Fibroblast of lung (primary cell): ENCODE results near the gene ZIM2. TPM values are rescaled to one million over a fixed set of nuclear protein-coding genes. Genes with fewer than 3 reads are reported as not detected.

ENCODE experiments used
- DNase-seq, 2 donors: peaks; one replicate each; pipeline versions ENCODE4 v3.0.0 to v3.0.0-alpha.2; 2010; ENCODE audit warnings: low read depth in 2 of 2
- H2AFZ ChIP-seq: 2 replicates; pipeline ENCODE4 v1.5.1; 2012; ENCODE audit warnings: low read length, control low read depth, inconsistent platforms
- H3K27ac ChIP-seq: 2 replicates; pipeline ENCODE4 v1.5.1; 2011; ENCODE audit warnings: low read length, control low read depth; ENCODE audit not compliant: insufficient read depth
- H3K27me3 ChIP-seq: 2 replicates; pipeline ENCODE4 v1.5.1; 2011; ENCODE audit warnings: mild to moderate bottlenecking, low read length; ENCODE audit not compliant: control insufficient read depth, insufficient read depth
- H3K36me3 ChIP-seq: 2 replicates; pipeline ENCODE4 v1.5.1; 2011; ENCODE audit warnings: low read length; ENCODE audit not compliant: control insufficient read depth, insufficient read depth
- H3K4me1 ChIP-seq: 2 replicates; pipeline ENCODE4 v1.5.1; 2011; ENCODE audit warnings: low read length; ENCODE audit not compliant: control insufficient read depth, insufficient read depth; ENCODE audit errors: extremely low read depth
- H3K4me2 ChIP-seq: 2 replicates; pipeline ENCODE4 v1.5.1; 2011; ENCODE audit warnings: low read length, control low read depth; ENCODE audit not compliant: insufficient read depth; ENCODE audit errors: extremely low read depth
- H3K4me3 ChIP-seq, 4 experiments: fragments of 200-600 bp in 1 of 4; sonication (generic) in 1 of 4; replicated peaks in 1 of 4; 2 replicates each; pipeline ENCODE4 v1.5.1; 2011 to 2016; ENCODE audit warnings: low read length in 4 of 4, low read depth in 3 of 4, mild to moderate bottlenecking in 3 of 4, control low read depth in 2 of 4, inconsistent platforms in 1 of 4, mixed read lengths in 1 of 4; ENCODE audit not compliant: insufficient read depth in 1 of 4; ENCODE audit errors: control extremely low read depth in 1 of 4
- H3K79me2 ChIP-seq: 2 replicates; pipeline ENCODE4 v1.5.1; 2012; ENCODE audit warnings: mild to moderate bottlenecking, low read length, inconsistent platforms; ENCODE audit not compliant: control insufficient read depth, insufficient read depth
- H3K9ac ChIP-seq: 2 replicates; pipeline ENCODE4 v1.5.1; 2011; ENCODE audit warnings: mild to moderate bottlenecking, low read length, control low read depth; ENCODE audit not compliant: insufficient read depth
- H3K9me3 ChIP-seq: 2 replicates; pipeline ENCODE4 v1.5.1; 2012; ENCODE audit warnings: low read depth, low read length; ENCODE audit not compliant: control insufficient read depth, insufficient read depth
- H4K20me1 ChIP-seq: 2 replicates; pipeline ENCODE4 v1.5.1; 2011; ENCODE audit warnings: low read length; ENCODE audit not compliant: control insufficient read depth, insufficient read depth; ENCODE audit errors: extremely low read depth
- EZH2 ChIP-seq: IDR thresholded peaks from 2 replicates; pipeline ENCODE4 v1.5.1; 2012; ENCODE audit warnings: low read length, control low read depth, mild to moderate bottlenecking; ENCODE audit errors: missing control alignments
- polyA plus RNA-seq, 2 donors: library from polyadenylated mRNA; depleted of rRNA in 1 of 2; stranded (reverse) in 1 of 2; unstranded in 1 of 2; fragments of >200 nt; gene quantifications; 2 replicates each; pipeline ENCODE4 v1.2.1, GENCODE V29; 2011 to 2012; ENCODE audit warnings: missing spikeins in 1 of 2
- total RNA-seq: library from RNA; depleted of rRNA; stranded (reverse); fragments of >200 nt; gene quantifications from 2 replicates; pipeline ENCODE4 v1.2.1, GENCODE V29; 2014
- TF ChIP-seq, protein P1 (sequence below), 2 donors: IDR thresholded peaks in 1 of 2; conservative IDR thresholded peaks in 1 of 2; 1 replicate in 1 of 2; 2 replicates in 1 of 2; pipeline ENCODE4 v1.5.1; 2011 to 2012; ENCODE audit warnings: low read length in 2 of 2, control low read depth in 1 of 2, inconsistent platforms in 1 of 2, low read depth in 1 of 2, mild to moderate bottlenecking in 1 of 2

Gene ZIM2
- total and polyA plus RNA-seq, 2 donors (not counting 1 experiment from before 2014, with no cell fraction given), result not detected

DNA sequence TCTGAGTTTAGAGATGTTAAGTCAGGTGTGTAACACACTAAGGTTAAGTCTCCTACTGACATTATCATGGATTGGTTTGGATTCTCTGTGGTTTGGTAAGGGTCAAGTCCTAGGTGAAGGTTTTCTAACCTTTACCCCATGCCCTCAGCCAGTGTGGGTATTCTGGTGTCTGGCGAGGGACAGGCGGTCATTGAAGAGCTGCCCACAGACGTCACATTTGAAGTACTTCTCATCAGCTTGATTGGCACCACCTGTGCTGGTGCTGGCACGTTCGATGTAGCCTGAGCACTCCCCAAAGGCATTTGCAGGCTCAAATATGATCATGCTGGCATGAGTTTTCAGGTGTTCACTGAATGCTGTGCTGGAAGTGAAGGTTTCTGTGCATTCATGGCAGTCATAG, 27.0 kb downstream of the ZIM2 start:
- Histone ChIP-seq H3K9ac (no peak overlapping the region), H2AFZ (no peak overlapping the region), H3K79me2 (no peaks in the 10 kb centered on the region), H3K9me3 (no peaks in the 10 kb centered on the region), H3K4me3 (no peak overlapping the region), H3K36me3 (no peaks in the 10 kb centered on the region), H4K20me1 (no peaks in the 10 kb centered on the region), H3K4me2 (no peak overlapping the region), H3K27me3 (no peaks in the 10 kb centered on the region), H3K4me1 (no peaks in the 10 kb centered on the region), H3K27ac (no peak overlapping the region)
- TF ChIP-seq EZH2, result no peak
- TF ChIP-seq, protein P1, sequence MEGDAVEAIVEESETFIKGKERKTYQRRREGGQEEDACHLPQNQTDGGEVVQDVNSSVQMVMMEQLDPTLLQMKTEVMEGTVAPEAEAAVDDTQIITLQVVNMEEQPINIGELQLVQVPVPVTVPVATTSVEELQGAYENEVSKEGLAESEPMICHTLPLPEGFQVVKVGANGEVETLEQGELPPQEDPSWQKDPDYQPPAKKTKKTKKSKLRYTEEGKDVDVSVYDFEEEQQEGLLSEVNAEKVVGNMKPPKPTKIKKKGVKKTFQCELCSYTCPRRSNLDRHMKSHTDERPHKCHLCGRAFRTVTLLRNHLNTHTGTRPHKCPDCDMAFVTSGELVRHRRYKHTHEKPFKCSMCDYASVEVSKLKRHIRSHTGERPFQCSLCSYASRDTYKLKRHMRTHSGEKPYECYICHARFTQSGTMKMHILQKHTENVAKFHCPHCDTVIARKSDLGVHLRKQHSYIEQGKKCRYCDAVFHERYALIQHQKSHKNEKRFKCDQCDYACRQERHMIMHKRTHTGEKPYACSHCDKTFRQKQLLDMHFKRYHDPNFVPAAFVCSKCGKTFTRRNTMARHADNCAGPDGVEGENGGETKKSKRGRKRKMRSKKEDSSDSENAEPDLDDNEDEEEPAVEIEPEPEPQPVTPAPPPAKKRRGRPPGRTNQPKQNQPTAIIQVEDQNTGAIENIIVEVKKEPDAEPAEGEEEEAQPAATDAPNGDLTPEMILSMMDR (conservative IDR thresholded peaks at IDR 0.05 in 1 of 2, IDR thresholded peaks at IDR 0.05 in 1 of 2; ENCODE audit: low read depth in 1 of 2, low read length in 2 of 2), result no peak
- DNase-seq, result no peak

- no peaks in the 10 kb centered on the region for H3K9me3 ChIP-seq
- no peaks in the 10 kb centered on the region for H3K4me1 ChIP-seq
- H3K27me3 ChIP-seq, result no peaks in the 10 kb centered on the region
- H3K27ac ChIP-seq, result no peak overlapping the region
- no peak overlapping the region for H3K4me3 ChIP-seq
- no peak overlapping the region for H2AFZ ChIP-seq
- H3K36me3 ChIP-seq, result no peaks in the 10 kb centered on the region
- H3K4me2 ChIP-seq, result no peak overlapping the region
- no peak overlapping the region for H3K9ac ChIP-seq
- H3K79me2 ChIP-seq, result no peaks in the 10 kb centered on the region
- DNase-seq, result no peak
- TF ChIP-seq EZH2, result no peak
- H4K20me1 ChIP-seq, result no peaks in the 10 kb centered on the region
These were observed 29.0 kb downstream of the ZIM2 start for GRCh38 chr19:56811480-56811879.

- Histone ChIP-seq H4K20me1 (no peaks in the 10 kb centered on the region), H3K4me3 (no peak overlapping the region), H3K27me3 (no peaks in the 10 kb centered on the region), H3K27ac (no peak overlapping the region), H3K36me3 (no peaks in the 10 kb centered on the region), H3K4me2 (no peak overlapping the region), H3K9ac (no peak overlapping the region), H3K9me3 (no peaks in the 10 kb centered on the region), H2AFZ (no peak overlapping the region), H3K79me2 (no peaks in the 10 kb centered on the region), H3K4me1 (no peaks in the 10 kb centered on the region)
- TF ChIP-seq EZH2, result no peak
- TF ChIP-seq, protein P1 (conservative IDR thresholded peaks at IDR 0.05 in 1 of 2, IDR thresholded peaks at IDR 0.05 in 1 of 2; ENCODE audit: low read depth in 1 of 2, low read length in 2 of 2), result no peak
- no peak for DNase-seq
These were observed 30.3 kb downstream of the ZIM2 start for GRCh38 chr19:56810260-56810659.
